HG03139 (cell line): Measurements from ENCODE around the gene GNB1.
"Not testable (repeated sequence)": the region's sequence is repeated elsewhere in the genome, so short reads cannot be mapped to it uniquely, and the experiment has no call there.

Source experiments
- ATAC-seq: cut with Tn5 transposase; IDR thresholded peaks from one replicate; pipeline ENCODE4 v1.9.1; 2021; ENCODE audit not compliant: unreplicated experiment

GNB1 gene

GRCh38 chr1:1861761-1862310, 29.1 kb downstream of the GNB1 start:
- ATAC-seq = not testable (repeated sequence)

DNA sequence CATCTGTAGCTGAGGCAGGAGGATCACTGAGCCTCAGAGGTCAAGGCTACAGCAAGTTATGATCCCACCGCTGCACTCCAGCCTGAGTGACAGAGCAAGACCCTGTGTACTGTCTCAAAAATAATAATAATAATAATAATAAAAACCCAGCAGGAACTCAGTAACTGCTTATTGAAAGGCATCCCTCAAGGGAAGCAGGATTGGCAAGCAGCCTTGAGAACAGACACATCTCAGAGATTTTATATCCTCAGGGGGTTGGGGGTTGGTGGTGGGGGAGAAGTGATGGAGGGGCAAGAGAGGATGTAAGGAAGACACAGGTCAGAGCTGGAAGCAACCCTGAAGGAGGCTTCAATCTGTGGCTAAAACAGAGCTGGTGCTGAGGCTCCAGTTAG, 29.6 kb downstream of the GNB1 start:
- no peak for ATAC-seq

DNA sequence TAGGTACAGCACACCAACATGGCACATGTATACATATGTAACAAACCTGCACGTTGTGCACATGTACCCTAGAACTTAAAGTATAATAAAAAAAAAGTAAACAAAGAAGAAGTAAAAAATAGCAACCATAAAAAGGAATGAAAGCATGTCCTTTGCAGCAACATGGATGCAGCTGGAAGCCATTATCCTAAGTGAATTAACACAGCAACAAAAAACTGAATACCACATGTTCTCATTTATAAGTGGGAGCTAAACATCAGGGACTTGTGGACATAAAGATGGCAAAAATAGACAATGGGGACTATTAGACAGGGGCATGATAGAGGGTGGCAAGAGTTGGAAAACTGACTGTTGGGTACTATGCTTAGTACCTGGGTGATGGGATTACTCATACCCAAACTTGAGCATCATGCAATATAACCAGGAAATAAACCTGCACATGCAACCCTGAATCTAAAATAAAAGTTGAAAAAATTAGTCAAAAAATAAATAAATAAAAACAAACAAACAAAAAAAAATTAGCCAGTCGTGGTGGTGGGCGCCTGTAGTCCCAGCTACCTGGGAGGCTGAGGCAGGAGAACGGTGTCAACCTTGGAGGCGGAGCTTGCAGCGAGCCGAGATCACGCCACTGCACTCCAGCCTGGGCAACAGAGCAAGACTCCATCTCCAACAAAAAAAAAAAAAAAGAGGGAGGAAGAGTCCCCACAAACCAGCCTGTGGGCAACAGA, 30.8 kb downstream of the GNB1 start:
- ATAC-seq = not testable (repeated sequence)

- ATAC-seq = no peak
These were observed 32.4 kb downstream of the GNB1 start for GRCh38 chr1:1858382-1859086.

DNA sequence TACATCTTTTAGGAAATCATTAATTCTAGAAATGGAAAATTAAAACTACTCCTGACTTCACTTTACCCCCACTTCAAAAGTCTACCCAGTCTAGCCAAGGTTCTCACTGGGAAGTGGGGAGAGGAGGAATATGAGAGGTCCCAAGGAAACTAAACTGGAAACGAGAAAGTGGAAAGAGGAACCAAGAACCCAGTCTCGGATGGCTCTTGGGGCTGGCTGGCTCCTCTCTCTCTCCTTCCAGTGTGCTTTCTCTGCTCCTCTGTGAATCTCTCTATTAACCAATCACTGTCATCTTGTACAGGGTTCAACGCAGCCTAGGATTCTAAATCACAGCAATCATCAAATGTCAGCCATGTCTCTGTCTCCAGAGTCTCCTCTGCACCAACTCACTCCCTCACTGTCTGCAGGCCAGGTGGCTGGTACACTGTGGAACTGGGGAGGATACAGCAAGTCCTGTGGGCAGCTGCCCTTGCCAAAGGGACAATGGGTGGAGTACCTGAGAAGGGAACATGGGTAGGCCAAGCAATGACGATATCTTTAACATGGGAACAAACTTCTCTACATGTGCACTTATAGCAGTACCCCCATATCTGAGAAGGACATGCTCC, 33.7 kb downstream of the GNB1 start:
- ATAC-seq = no peak

GRCh38 chr1:1856161-1856560, 34.7 kb downstream of the GNB1 start:
- not testable (repeated sequence) for ATAC-seq

DNA sequence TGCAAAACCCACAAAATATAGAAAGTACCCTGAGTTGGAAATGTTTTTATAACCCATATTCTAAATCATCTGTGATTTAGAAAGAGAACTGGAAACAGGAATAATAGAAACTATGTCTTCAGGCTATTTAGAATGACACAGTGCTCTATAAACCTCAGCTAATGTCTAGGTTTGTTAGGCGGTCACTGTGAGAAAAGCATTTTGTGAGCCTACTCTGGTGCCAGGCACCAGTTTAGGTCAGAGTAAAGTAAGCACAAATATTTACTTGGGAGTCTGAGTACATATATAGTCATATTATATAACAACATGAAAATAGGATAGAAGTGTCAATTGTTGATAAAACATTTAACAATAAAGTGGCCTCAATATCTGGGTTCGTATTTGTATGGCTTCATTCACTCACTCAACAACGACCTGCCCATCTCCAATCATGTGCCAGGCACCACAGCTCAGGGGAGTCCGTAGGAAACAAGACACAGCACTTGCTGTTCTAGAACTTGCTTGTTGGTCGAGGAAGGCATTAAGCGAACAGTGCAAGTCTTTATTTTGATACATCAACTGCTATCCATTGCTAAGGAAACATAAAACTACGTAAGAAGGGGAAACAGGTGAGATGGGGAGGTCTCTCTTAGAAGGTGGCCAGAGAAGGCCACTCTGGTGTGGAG, 37.2 kb downstream of the GNB1 start:
- no peak for ATAC-seq

GRCh38 chr1:1852619-1853414, 38.1 kb downstream of the GNB1 start:
- ATAC-seq = no peak

DNA sequence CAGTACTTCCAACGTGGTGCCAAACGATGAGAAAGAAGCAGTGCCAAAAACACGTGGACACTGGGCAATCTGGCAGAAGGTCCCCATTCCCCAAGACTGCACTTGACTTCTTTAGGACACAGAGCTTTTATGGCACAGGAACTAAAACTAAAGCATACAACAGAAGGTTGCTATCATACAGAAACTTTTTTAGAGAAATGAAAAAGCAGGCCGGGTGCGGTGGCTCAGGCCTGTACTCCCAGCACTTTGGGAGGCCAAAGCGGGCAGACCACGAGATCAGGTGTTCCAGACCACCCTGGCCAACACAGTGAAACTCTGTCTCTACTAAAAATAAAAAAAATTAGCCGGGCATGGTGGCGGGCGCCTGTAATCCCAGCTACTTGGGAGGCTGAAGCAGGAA, 43.0 kb downstream of the GNB1 start:
- ATAC-seq = no peak

DNA sequence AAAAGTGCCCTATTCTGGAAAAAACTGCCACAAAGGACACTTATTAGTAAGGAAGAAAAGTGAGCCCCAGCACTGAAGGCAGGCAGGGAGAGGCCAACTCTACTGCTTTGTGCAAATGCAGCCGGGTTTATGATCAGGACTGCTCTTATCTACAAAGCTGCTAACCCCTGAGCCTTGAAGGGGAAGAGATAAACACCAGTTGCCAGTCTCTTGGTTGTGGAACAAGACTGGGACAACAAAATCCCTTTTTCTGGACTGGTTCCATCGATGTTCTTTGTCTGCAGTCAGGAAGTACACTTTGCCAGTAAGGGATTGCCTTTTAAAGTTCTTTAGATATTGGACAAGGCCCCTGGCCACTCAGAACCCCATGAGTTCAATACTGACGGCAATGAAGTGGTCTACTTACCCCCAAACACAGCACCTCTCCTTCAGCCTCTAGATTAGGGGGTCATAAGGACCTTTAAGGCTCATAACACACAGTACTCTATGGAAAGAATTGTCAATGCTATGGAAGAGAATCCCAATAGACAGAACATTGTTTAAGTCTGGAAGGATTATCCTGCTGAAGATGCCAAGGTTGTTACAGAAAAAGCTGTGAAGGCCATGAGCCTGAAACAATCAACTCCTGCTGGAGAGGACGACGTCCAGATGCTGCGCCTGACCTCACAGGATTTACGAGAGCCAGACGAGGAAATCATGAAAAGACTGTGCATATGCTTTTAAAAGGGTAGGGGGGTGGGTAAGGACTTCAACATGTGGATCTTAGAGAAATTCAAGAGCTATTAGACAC, 43.6 kb downstream of the GNB1 start:
- ATAC-seq = no peak

DNA sequence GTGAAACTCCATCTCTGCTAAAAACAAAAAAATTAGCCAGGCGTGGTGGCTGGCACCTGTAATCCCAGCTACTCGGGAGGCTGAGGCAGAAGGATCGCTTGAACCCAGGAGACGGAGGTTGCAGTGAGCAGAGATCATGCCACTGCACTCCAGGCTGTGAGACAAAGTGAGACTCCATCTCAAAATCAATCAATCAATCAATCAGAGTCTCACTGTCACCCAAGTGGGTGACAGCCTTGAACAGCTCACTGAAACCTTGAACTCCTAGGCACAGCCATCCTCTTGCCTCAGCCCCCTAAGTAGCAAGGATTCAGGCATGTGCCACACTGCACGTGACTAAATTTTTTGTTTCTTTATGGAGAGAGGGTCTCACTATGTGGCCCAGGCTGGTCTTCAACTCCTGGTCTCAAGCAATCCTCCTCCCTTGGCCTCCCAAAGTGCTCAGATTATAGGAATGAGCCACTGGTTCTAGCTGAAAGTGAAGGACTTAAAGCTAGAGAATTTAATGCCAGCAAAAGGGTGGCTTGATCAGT, 44.4 kb downstream of the GNB1 start:
- no peak for ATAC-seq

GRCh38 chr1:1842360-1843146, 48.3 kb downstream of the GNB1 start:
- no peak for ATAC-seq

- no peak for ATAC-seq
These were observed 49.3 kb downstream of the GNB1 start for GRCh38 chr1:1841575-1841995.

DNA sequence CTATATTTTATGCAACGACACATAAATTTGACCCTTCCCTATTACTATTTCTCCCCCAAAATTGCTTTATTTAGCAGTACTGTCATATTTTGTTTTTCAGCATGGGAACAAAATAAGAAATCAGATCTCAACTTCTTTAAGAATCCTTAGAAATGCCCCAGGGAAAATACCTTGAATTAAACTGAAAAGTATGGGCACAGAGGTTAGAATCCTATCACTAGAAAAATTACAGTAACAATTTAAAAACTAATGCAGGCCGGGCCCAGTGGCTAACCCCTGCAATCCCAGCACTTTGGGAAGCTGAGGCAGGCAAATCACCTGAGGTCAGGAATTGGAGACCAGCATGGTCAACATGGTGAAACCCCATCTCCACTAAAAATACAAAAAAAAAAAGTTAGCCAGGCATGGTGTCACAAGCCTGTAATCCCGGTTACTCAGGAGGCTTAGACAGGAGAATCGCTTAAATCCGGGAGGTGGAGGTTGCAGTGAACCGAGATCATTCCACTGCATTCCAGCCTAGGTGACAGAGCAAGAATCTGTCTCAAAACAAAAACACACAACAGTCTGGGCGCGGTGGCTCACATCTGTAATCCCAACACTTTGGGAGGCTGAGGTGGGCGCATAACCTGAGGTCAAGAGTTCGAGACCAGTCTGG, 51.4 kb downstream of the GNB1 start:
- no peak for ATAC-seq

DNA sequence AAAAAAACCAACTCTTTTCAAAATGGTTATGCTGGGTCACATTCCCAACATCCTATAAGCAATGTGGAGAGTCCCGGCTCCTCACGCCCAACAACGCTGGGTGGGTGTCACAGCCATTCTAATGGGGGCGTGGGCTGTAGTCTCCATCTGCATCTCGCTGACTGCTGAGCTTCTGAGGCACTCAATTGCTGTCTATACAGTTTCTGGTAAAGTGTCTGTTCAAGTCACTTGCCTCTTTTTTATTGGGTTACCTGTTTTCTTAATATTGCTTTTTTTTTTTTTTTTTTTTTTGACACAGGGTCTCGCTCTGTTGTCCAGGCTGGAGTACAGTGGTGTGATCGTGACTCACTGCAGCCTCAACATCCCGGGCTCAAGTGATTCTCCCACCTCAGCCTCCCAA, 54.8 kb downstream of the GNB1 start:
- ATAC-seq = no peak

DNA sequence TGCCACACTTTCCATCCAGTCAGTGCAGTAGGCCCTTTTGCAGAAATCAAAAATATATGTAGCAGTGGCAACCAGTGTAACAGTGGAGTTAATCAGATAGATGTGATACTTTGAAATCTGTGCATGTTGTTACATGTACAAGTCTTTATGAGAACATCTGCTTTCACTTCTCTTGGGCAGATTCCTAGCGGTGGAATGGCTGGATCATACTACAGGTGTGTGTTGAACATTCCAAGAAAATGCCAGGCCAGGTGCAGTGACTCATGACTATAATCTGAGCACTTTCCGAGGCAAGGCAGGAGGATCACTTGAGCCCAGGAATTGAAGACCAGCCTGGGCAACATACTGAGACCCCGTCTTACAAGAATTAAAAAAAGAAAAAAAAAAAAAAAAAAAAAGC, 55.3 kb downstream of the GNB1 start:
- ATAC-seq = no peak

GRCh38 chr1:1833916-1834325, 57.0 kb downstream of the GNB1 start:
- peak; percentile 59 for ATAC-seq

GRCh38 chr1:1833456-1833855, 57.4 kb downstream of the GNB1 start:
- ATAC-seq = no peak
